Measurements from ENCODE around the gene REM2.

DNA sequence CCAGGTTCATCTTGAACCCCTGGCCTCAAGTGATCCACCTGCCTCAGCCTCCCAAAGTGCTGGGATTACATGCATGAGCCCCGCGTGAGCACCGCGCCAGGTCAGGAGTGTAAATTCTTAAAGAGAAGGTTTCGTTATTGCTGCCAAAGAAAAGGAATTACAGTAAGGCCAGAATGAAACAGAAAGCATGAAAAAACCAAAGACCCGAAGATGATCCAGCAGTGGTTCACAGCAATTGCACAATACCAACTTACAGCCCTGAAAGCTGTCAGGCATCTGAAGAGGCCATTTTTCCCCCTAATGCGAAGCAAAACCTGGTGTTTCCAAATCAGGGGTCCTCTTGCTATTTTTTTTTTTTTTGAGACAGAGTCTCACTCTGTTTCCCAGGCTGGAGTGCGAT, 25.6 kb downstream of the REM2 start:
- TF ChIP-seq CTCF (IDR thresholded peaks at IDR 0.05; ENCODE audit: insufficient read depth, low read length) (no peak), POLR2AphosphoS5 (IDR thresholded peaks at IDR 0.05; ENCODE audit: low read depth) (no peak), SPI1 (IDR thresholded peaks at IDR 0.05; ENCODE audit: borderline replicate concordance, low read depth) (no peak)
